A549 (cell line): ENCODE data around the gene SFRP5. TPM values are rescaled to one million over a fixed set of nuclear protein-coding genes. Genes with fewer than 3 reads are reported as not detected.
A peak's percentile ranks its signal among the peaks of the same experiment; 100 is the strongest.

Experiments
- ATAC-seq, 2 experiments: fragments of 200-7000 bp in 1 of 2; fragments of >200 bp in 1 of 2; cut with Nextera tagmentation in 1 of 2; cut with Tn5 transposase in 1 of 2; 3 replicates each; pipeline versions ENCODE4 v1.8.0 to v1.9.1; 2018 to 2020; ENCODE audit warnings: mild to moderate bottlenecking in 1 of 2, moderate library complexity in 1 of 2
- CTCF ChIA-PET: fragments of 300-600 bp; sonication (Branson Sonifier 250); formaldehyde crosslinking; extraction: SDS; loops from one replicate; lab custom pipeline; 2021; ENCODE audit warnings: antibody characterized with exemption, inconsistent platforms; lab: Yijun Ruan, JAX
- POLR2A ChIA-PET: fragments of 350-600 bp; formaldehyde crosslinking; extraction: SDS; loops from one replicate; lab custom pipeline; 2021; ENCODE audit warnings: antibody characterized with exemption, inconsistent platforms; lab: Yijun Ruan, JAX
- DNase-seq, 2 experiments: peaks; one replicate each; pipeline versions ENCODE4 v3.0.0 to v3.0.0-alpha.2; 2011 to 2016; ENCODE audit warnings: low read depth in 1 of 2, low spot score in 1 of 2
- FAIRE-seq: peaks from 2 replicates; lab custom pipeline; 2011; peaks lifted over from hg19 to GRCh38; lab: Jason Lieb, UNC
- H3K27ac ChIP-seq, 2 experiments: fragments of >200 bp; sonication (Bioruptor Twin); formaldehyde crosslinking; 3 replicates each; pipeline ENCODE4 v1.5.1; 2016 to 2017
- H3K4me1 ChIP-seq: fragments of >200 bp; sonication (Bioruptor Twin); formaldehyde crosslinking; 3 replicates; pipeline ENCODE4 v1.6.1; 2016
- H3K4me2 ChIP-seq: fragments of >200 bp; sonication (Bioruptor Twin); formaldehyde crosslinking; 3 replicates; pipeline ENCODE4 v1.6.1; 2016
- H3K4me3 ChIP-seq: fragments of >200 bp; sonication (Bioruptor Twin); formaldehyde crosslinking; 3 replicates; pipeline ENCODE4 v1.5.1; 2016
- H3K9me3 ChIP-seq: fragments of >200 bp; sonication (Bioruptor Twin); formaldehyde crosslinking; 3 replicates; pipeline ENCODE4 v1.6.1; 2016
- BCL3 ChIP-seq: fragments of >200 bp; sonication (Bioruptor Twin); formaldehyde crosslinking; IDR thresholded peaks from 3 replicates; pipeline ENCODE4 v1.6.1; 2016
- CBX8 ChIP-seq: fragments of 200-600 bp; sonication (generic); IDR thresholded peaks from 2 replicates; pipeline ENCODE4 v1.6.1; 2016
- CEBPB ChIP-seq, 2 experiments: fragments of >200 bp in 1 of 2; sonication (Bioruptor Twin) in 1 of 2; formaldehyde crosslinking in 1 of 2; IDR thresholded peaks; 2 replicates each; pipeline ENCODE4 v1.6.1; 2012 to 2016
- CHD4 ChIP-seq: fragments of 200-600 bp; sonication (generic); IDR thresholded peaks from 2 replicates; pipeline ENCODE4 v1.6.1; 2016; ENCODE audit warnings: antibody characterized with exemption, mild to moderate bottlenecking, borderline replicate concordance
- E2F6 ChIP-seq: IDR thresholded peaks from 2 replicates; pipeline ENCODE4 v1.6.1; 2012; ENCODE audit warnings: low read depth, borderline replicate concordance
- EHF ChIP-seq: fragments of 250-450 bp; sonication (Bioruptor Pico); IDR thresholded peaks from 2 replicates; pipeline ENCODE4 v1.5.0; 2020; ENCODE audit warnings: mild to moderate bottlenecking
- EHMT2 ChIP-seq: fragments of 200-600 bp; sonication (generic); IDR thresholded peaks from 2 replicates; pipeline ENCODE4 v1.6.1; 2016; ENCODE audit warnings: antibody characterized with exemption, low read depth, mild to moderate bottlenecking, moderate library complexity
- FOSB ChIP-seq: fragments of 250-450 bp; sonication (Bioruptor Pico); IDR thresholded peaks from 2 replicates; pipeline ENCODE4 v1.5.0; 2020; ENCODE audit warnings: mild to moderate bottlenecking, moderate library complexity
- FOSL2 ChIP-seq, 2 experiments: fragments of 450-650 bp in 1 of 2; fragments of >200 bp in 1 of 2; sonication (Bioruptor Twin) in 1 of 2; formaldehyde crosslinking; IDR thresholded peaks; 2 replicates each; pipeline versions ENCODE4 v1.5.0 to v1.6.1; 2016 to 2020; ENCODE audit warnings: mild to moderate bottlenecking in 1 of 2, moderate library complexity in 1 of 2
- FOXS1 ChIP-seq: fragments of 250-450 bp; sonication (Bioruptor Pico); IDR thresholded peaks from 2 replicates; pipeline ENCODE4 v1.5.0; 2020; ENCODE audit warnings: mild to moderate bottlenecking, moderate library complexity
- HEYL ChIP-seq: fragments of 250-450 bp; sonication (Bioruptor Pico); IDR thresholded peaks from 2 replicates; pipeline ENCODE4 v1.8.0; 2021; ENCODE audit warnings: mild to moderate bottlenecking, moderate library complexity
- HMGXB4 ChIP-seq: fragments of 250-450 bp; sonication (Bioruptor Pico); IDR thresholded peaks from 2 replicates; pipeline ENCODE4 v1.5.0; 2021; ENCODE audit warnings: mild to moderate bottlenecking, moderate library complexity, borderline replicate concordance
- HOXA7 ChIP-seq: fragments of 250-450 bp; sonication (Bioruptor Pico); IDR thresholded peaks from 2 replicates; pipeline ENCODE4 v1.5.0; 2020; ENCODE audit warnings: mild to moderate bottlenecking, moderate library complexity
- HOXB13 ChIP-seq: fragments of 250-450 bp; sonication (Bioruptor Pico); IDR thresholded peaks from 2 replicates; pipeline ENCODE4 v1.5.0; 2020; ENCODE audit warnings: low read depth, mild to moderate bottlenecking, moderate library complexity
- HOXB5 ChIP-seq: fragments of 250-450 bp; sonication (Bioruptor Pico); IDR thresholded peaks from 2 replicates; pipeline ENCODE4 v1.5.0; 2020; ENCODE audit warnings: mild to moderate bottlenecking, moderate library complexity
- JUN ChIP-seq, 2 experiments: fragments of >200 bp; sonication (Bioruptor Twin); formaldehyde crosslinking; IDR thresholded peaks; 2 replicates in 1 of 2; 3 replicates in 1 of 2; pipeline ENCODE4 v1.6.1; 2016 to 2017
- MAX ChIP-seq: IDR thresholded peaks from 2 replicates; pipeline ENCODE4 v1.6.1; 2012
- MAZ ChIP-seq: fragments of 150-350 bp; IDR thresholded peaks from 2 replicates; pipeline ENCODE4 v1.6.1; 2014; ENCODE audit warnings: antibody characterized with exemption, low read depth, low read length, borderline replicate concordance
- MYC ChIP-seq: IDR thresholded peaks from 2 replicates; pipeline ENCODE4 v1.6.1; 2012; ENCODE audit warnings: mild to moderate bottlenecking, inconsistent platforms, low read length, improper control_type of control experiment, borderline replicate concordance
- NPAS2 ChIP-seq: fragments of 250-450 bp; sonication (Bioruptor Pico); IDR thresholded peaks from 2 replicates; pipeline ENCODE4 v1.8.0; 2022; ENCODE audit warnings: mild to moderate bottlenecking, moderate library complexity, borderline replicate concordance
- NR3C1 ChIP-seq: fragments of >200 bp; sonication (Bioruptor Twin); formaldehyde crosslinking; IDR thresholded peaks from 3 replicates; pipeline ENCODE4 v1.6.1; 2017
- PBX3 ChIP-seq: IDR thresholded peaks from 2 replicates; pipeline ENCODE4 v1.6.1; 2012
- PHF8 ChIP-seq: fragments of 200-600 bp; sonication (generic); IDR thresholded peaks from 2 replicates; pipeline ENCODE4 v1.6.1; 2016; ENCODE audit warnings: low read depth, mild to moderate bottlenecking, antibody characterized with exemption, moderate library complexity, borderline replicate concordance
- POLR2A ChIP-seq: IDR thresholded peaks from 2 replicates; pipeline ENCODE4 v1.6.1; 2012; ENCODE audit warnings: mild to moderate bottlenecking, low read length
- RNF2 ChIP-seq: fragments of 200-600 bp; sonication (generic); IDR thresholded peaks from 2 replicates; pipeline ENCODE4 v1.6.1; 2016; ENCODE audit warnings: low read depth, mild to moderate bottlenecking, antibody characterized with exemption, moderate library complexity, borderline replicate concordance
- SMC3 ChIP-seq: fragments of >200 bp; sonication (Bioruptor Twin); formaldehyde crosslinking; IDR thresholded peaks from 3 replicates; pipeline ENCODE4 v1.6.1; 2018; ENCODE audit warnings: inconsistent platforms
- TP53 ChIP-seq: fragments of 250-450 bp; sonication (Bioruptor Pico); IDR thresholded peaks from 2 replicates; pipeline ENCODE4 v1.5.0; 2021; ENCODE audit warnings: mild to moderate bottlenecking, moderate library complexity
- USF2 ChIP-seq: fragments of 450-650 bp; IDR thresholded peaks from 2 replicates; pipeline ENCODE4 v1.6.1; 2014; ENCODE audit warnings: antibody characterized with exemption
- ZFP36 ChIP-seq: fragments of 450-650 bp; IDR thresholded peaks from 2 replicates; pipeline ENCODE4 v1.6.1; 2014; ENCODE audit warnings: borderline replicate concordance; ENCODE audit not compliant: partially characterized antibody
- WGBS: methylation state at CpG from one replicate; pipeline ENCODE4 v1.1.6; 2017; ENCODE audit errors: missing lambda C conversion rate; 5-methylcytosine and 5-hydroxymethylcytosine counted together
- polyA plus RNA-seq, 4 experiments: library from polyadenylated mRNA; depleted of rRNA in 3 of 4; stranded (reverse); fragments of >200 nt; fragmentation: RNase III in 1 of 4; extraction: RNeasy Plus Mini Kit Qiagen cat#74134 plus additional on column Dnase treatment in 1 of 4; gene quantifications; 2 replicates in 3 of 4; 3 replicates in 1 of 4; pipeline ENCODE4 v1.2.3, GENCODE V29; 2011 to 2017

SFRP5 gene
- polyA plus RNA-seq, 2 of the 4 experiments (the other 2 are of a cell fraction) = 0.50 to 1.2 TPM

GRCh38 chr10:97737770-97738265 lies 34.0 kb downstream of the SFRP5 start:
- no peak for TF ChIP-seq SMC3
- no peak for TF ChIP-seq CBX8
- no peak for TF ChIP-seq EHMT2
- Histone ChIP-seq H3K4me3 (peak overlapping the region; percentile 86), H3K4me2 (peak overlapping the region; percentile 92), H3K27ac (peak overlapping the region; percentile 86 to 98), H3K9me3 (no peaks in the 10 kb centered on the region), H3K4me1 (peaks cover 9% of the 10 kb centered on the region; the same call in 2 of the 3 replicates)
- CTCF ChIA-PET = interaction anchor here (1.4 kb wide), 1 partner anchor 28 kb away, joined by 4 read pairs; no protein-coding TSS in a partner anchor
- DNase-seq (no peak), ATAC-seq (peak in 1 of 2 experiments; percentile 4; a peak in 2 of 6 replicates), FAIRE-seq (no peak)
- POLR2A ChIA-PET = no interaction called here
- WGBS = 27% methylated on average over 14 of the region's 14 CpGs

- DNase-seq (peak; percentile 96 to 98), FAIRE-seq (peak; percentile 78), ATAC-seq (peak; percentile 78 to 91)
- H3K9me3 ChIP-seq = no peaks in the 10 kb centered on the region
- H3K4me1 ChIP-seq = peaks cover 9% of the 10 kb centered on the region; the same call in 2 of the 3 replicates
- H3K4me3 ChIP-seq = peak within 1 kb of the TSS; percentile 86
- POLR2A ChIA-PET = interaction anchor here (0.6 to 3.4 kb wide), 17 partner anchors 10 to 238 kb away, joined by 3 to 32 read pairs (median 5); partner anchors contain the start of genes AVPI1, MARVELD1 and UBTD1
- H3K4me2 ChIP-seq = peak within 1 kb of the TSS; percentile 92
- CTCF ChIA-PET = interaction anchor here (1.0 to 36.9 kb wide), 7 partner anchors 12 to 153 kb away, joined by 4 to 1127 read pairs (median 10); partner anchors contain the start of genes AVPI1, HOGA1 and MARVELD1
- H3K27ac ChIP-seq = peak within 1 kb of the TSS; percentile 86 to 98
- WGBS = 2% methylated on average over 31 of the region's 72 CpGs
- peak; percentile 70; the same call in 2 of the 3 replicates for TF ChIP-seq BCL3
- TF ChIP-seq PBX3 = 0 out of 2 replicates have a peak, but pooled peaks have one; percentile 26
- peak; percentile 84; the same call in 1 of the 2 replicates for TF ChIP-seq FOXS1 (CRISPR knock-in tag)
- no peak for TF ChIP-seq HOXA7 (CRISPR knock-in tag)
- TF ChIP-seq HOXB5 (CRISPR knock-in tag) = peak; percentile 97
- peak; percentile 77 for TF ChIP-seq NPAS2 (CRISPR knock-in tag)
- peak; percentile 100 for TF ChIP-seq E2F6
- TF ChIP-seq HMGXB4 (CRISPR knock-in tag) = no peak
- TF ChIP-seq CHD4 = no peak
- TF ChIP-seq USF2 = peak; percentile 55; the same call in 1 of the 2 replicates
- TF ChIP-seq JUN (IDR thresholded peaks at IDR 0.05) = peak; percentile 45 to 84; a peak in 3 of 5 replicates
- peak; percentile 92; the same call in 1 of the 2 replicates for TF ChIP-seq HEYL (CRISPR knock-in tag)
- TF ChIP-seq CEBPB (IDR thresholded peaks at IDR 0.05) = no peak
- no peak for TF ChIP-seq RNF2
- no peak for TF ChIP-seq ZFP36
- no peak for TF ChIP-seq TP53
- 0 out of 2 replicates have a peak, but pooled peaks have one; percentile 39 for TF ChIP-seq FOSB
- TF ChIP-seq EHF (CRISPR knock-in tag) = peak; percentile 95
- peak; percentile 98 for TF ChIP-seq HOXB13 (CRISPR knock-in tag)
- no peak for TF ChIP-seq FOSL2 (IDR thresholded peaks at IDR 0.05)
- peak; percentile 79 for TF ChIP-seq FOSL2 (CRISPR knock-in tag; IDR thresholded peaks at IDR 0.05)
- TF ChIP-seq MAX = peak; percentile 100
- peak; percentile 91 for TF ChIP-seq POLR2A
- TF ChIP-seq MAZ = no peak
- TF ChIP-seq PHF8 = peak; percentile 89
- TF ChIP-seq MYC = peak; percentile 52; the same call in 1 of the 2 replicates
- TF ChIP-seq NR3C1 = no peak
Measured at GRCh38 chr10:97736902-97737769, 34.7 kb downstream of the SFRP5 start, which contains the start of gene ZFYVE27. TSS of gene ZFYVE27 (plus strand) at chr10:97737128. CDS start at chr10:97738478, 1,350 bp downstream.
